Measurements from ENCODE around the gene ME2.
"Not testable (repeated sequence)": the region's sequence is repeated elsewhere in the genome, so short reads cannot be mapped to it uniquely, and the experiment has no call there.

Gene ME2

DNA sequence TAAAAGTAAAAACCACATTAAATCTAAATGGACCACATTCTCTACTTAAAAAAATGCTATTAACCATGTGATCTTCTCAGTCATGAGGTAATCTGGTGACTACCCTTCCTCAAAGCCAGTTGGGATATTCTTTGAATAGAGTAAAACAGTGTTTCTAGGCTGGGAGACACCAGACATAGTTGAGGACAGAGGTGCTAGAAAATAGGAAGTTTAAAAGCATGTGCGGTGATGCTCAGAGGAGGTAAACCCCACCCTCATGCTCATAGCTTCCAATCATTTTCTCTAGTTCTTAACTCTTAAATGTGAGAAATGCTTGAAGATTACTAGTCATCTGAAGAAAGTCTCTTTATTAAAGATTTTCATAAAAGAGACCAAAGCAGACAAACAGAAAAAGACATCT, 58.3 kb downstream of the ME2 start:
- no peak overlapping the region for H3K27ac ChIP-seq
- no peaks in the 10 kb centered on the region for H4K20me1 ChIP-seq
- no peaks in the 10 kb centered on the region for H3K27me3 ChIP-seq
- peaks cover 78% of the 10 kb centered on the region for H3K36me3 ChIP-seq
- H3K4me2 ChIP-seq: no peak overlapping the region
- H3K4me3 ChIP-seq: no peak overlapping the region
- no peaks in the 10 kb centered on the region for H3K9me3 ChIP-seq
- H3K4me1 ChIP-seq: no peaks in the 10 kb centered on the region
- no peak for TF ChIP-seq Cebpa-rat (IDR thresholded peaks at IDR 0.05)
- H3K9ac ChIP-seq: no peak overlapping the region

DNA sequence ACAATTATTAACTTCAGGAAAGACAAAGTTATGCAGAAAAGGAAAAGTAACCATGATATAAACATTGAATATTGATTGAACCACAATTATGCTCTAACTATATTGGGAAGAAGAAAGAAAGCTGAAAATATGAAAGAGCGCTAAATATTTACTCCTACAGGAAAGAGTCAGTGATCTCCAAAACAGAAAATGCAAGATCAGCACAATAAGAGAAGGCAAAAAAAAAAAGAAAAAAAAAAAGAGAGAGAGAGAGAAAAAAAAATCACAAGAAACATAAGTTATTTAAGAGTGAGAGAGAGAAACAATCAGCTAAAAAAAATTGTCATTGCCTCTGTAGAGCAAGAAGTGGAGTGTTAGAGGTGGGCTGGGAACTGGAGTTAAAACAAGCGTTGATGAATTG, 60.0 kb downstream of the ME2 start:
- no peak overlapping the region for H3K9ac ChIP-seq
- H3K27ac ChIP-seq: no peak overlapping the region
- H3K4me1 ChIP-seq: no peaks in the 10 kb centered on the region
- no peaks in the 10 kb centered on the region for H3K27me3 ChIP-seq
- TF ChIP-seq Cebpa-rat (IDR thresholded peaks at IDR 0.05): no peak
- no peaks in the 10 kb centered on the region for H4K20me1 ChIP-seq
- H3K9me3 ChIP-seq: no peaks in the 10 kb centered on the region
- peaks cover 74% of the 10 kb centered on the region for H3K36me3 ChIP-seq
- no peak overlapping the region for H3K4me2 ChIP-seq
- no peak overlapping the region for H3K4me3 ChIP-seq

DNA sequence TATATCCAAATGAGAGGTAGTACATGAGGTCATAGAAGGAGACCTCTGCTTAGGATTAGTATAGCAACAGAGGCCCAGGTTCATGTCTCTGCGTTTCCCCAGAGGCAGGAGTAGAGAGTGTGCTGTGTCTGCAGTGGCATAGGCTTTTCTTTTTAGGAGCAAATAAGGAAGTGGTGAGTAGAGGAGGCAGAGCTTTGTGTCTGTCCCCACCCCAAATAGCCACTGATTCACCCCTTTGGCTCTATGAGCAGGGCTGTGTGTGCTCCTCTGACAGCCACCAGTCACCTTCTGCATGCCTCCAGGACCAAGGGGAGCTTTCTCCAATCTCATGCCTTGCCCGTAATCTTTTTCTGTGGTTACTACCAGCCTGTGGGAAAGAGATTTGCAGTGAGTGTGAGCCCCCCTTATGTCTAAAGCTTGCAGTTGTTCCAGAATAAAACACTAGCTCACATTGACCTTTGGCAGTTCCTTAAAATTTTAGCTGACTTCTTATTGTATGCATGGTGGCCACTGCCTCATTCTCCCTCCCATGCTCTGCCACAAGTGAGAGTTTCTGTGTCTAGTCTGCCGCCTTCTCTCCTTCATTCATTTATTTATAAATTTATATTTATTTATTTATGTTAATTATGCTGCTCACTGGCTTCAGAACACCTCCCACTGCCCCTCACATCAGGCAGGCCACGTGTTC, 65.5 kb downstream of the ME2 start:
- no peak for TF ChIP-seq Cebpa-rat (IDR thresholded peaks at IDR 0.05)
- Histone ChIP-seq H3K4me2 (no peak overlapping the region), H3K9ac (no peak overlapping the region), H3K9me3 (no peaks in the 10 kb centered on the region), H3K4me3 (no peak overlapping the region), H3K27me3 (no peaks in the 10 kb centered on the region), H3K36me3 (peaks cover 80% of the 10 kb centered on the region), H3K4me1 (no peaks in the 10 kb centered on the region), H4K20me1 (no peaks in the 10 kb centered on the region), H3K27ac (no peak overlapping the region)

DNA sequence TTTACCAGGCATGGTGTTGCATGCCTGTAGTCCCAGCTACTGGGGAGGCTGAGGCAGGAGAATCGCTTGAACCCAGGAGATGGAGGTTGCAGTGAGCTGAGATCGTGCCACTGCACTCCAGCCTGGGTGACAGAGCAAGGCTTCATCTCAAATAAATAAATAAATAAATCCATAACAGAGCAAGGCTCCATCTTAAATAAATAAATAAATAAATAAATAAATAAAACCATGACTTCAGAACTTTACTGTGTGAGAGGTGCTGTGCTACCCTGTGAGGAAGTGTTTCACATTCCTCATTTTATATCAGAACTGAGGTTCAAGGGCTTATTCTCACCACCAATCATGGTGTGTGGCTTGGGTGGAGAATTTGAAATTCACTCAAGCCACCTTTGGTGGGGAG, 67.0 kb downstream of the ME2 start:
- H3K27me3 ChIP-seq, H3K4me3 ChIP-seq, H3K27ac ChIP-seq, H3K9me3 ChIP-seq, H3K4me1 ChIP-seq, H4K20me1 ChIP-seq, H3K9ac ChIP-seq, H3K4me2 ChIP-seq: not testable (repeated sequence)
- peaks cover 69% of the 10 kb centered on the region for H3K36me3 ChIP-seq

DNA sequence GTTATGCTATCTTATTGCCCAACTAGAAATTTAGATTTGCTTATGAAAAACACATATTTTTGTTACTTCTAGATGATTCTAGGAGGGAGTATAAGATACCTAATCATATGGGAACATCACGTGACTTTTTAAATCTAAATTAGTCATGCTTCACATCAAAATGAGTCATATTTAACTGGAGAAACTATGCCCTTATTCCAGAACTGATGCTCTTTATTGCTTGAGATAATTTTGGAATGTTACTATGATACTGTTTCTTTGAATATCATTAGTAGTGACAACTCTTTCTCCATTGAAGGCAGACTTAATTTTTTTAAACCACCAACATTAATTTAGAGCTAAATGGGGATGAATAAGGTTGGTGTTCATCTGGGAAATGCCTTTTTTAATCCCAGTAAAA, 69.0 kb downstream of the ME2 start:
- Histone ChIP-seq H3K36me3 (peaks cover 62% of the 10 kb centered on the region), H4K20me1 (no peaks in the 10 kb centered on the region), H3K4me3 (no peak overlapping the region), H3K9me3 (no peaks in the 10 kb centered on the region), H3K27me3 (no peaks in the 10 kb centered on the region), H3K4me2 (no peak overlapping the region), H3K9ac (no peak overlapping the region), H3K27ac (no peak overlapping the region), H3K4me1 (no peaks in the 10 kb centered on the region)
- no peak for TF ChIP-seq Cebpa-rat (IDR thresholded peaks at IDR 0.05)

DNA sequence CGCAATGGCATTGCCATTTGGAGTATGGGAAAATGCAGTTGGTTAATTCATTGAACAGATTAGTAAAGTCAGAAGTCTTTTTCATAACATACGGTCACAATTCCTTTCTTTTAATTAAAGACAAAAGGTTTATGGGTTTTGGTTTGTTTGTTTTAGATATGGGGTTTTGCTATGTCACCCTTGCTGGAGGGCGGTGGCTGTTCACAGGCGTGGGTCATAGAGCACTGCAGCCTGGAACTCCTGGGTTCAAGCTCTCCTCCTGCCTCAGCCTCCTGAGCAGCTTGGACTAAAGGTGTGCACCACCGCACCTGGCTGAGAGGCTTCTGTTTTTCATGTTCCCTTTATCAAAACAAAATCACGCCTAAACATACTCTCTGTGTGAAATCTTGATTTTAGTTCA, 70.3 kb downstream of the ME2 start:
- TF ChIP-seq Cebpa-rat (IDR thresholded peaks at IDR 0.05): no peak
- Histone ChIP-seq H3K9me3 (no peaks in the 10 kb centered on the region), H4K20me1 (no peaks in the 10 kb centered on the region), H3K9ac (no peak overlapping the region), H3K36me3 (peaks cover 49% of the 10 kb centered on the region), H3K27me3 (no peaks in the 10 kb centered on the region), H3K4me1 (no peaks in the 10 kb centered on the region), H3K4me2 (no peak overlapping the region), H3K4me3 (no peak overlapping the region), H3K27ac (no peak overlapping the region)

DNA sequence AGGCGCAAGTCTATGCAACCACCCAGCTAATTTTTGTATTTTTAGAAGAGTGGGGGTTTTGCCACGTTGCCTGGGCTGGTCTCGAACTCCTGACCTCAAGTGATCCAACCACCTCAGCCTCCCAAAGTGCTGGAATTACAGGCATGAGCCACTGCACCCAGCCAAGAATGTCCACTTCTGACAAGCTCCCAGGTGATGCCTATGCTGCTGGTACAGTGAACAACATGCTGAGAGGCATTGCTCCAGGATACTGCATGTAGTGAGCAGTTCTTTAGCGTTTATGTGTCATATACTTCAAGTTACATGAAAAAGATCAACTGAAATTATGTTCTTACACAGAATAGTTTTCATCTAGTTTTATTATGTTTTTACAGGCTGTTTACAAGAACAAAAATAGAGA, 71.7 kb downstream of the ME2 start:
- no peak overlapping the region for H3K4me2 ChIP-seq
- H3K9ac ChIP-seq: no peak overlapping the region
- TF ChIP-seq Cebpa-rat (IDR thresholded peaks at IDR 0.05): no peak
- no peak overlapping the region for H3K27ac ChIP-seq
- no peaks in the 10 kb centered on the region for H3K9me3 ChIP-seq
- H3K36me3 ChIP-seq: peaks cover 34% of the 10 kb centered on the region
- H4K20me1 ChIP-seq: no peaks in the 10 kb centered on the region
- no peak overlapping the region for H3K4me3 ChIP-seq
- H3K4me1 ChIP-seq: no peaks in the 10 kb centered on the region
- H3K27me3 ChIP-seq: no peaks in the 10 kb centered on the region

DNA sequence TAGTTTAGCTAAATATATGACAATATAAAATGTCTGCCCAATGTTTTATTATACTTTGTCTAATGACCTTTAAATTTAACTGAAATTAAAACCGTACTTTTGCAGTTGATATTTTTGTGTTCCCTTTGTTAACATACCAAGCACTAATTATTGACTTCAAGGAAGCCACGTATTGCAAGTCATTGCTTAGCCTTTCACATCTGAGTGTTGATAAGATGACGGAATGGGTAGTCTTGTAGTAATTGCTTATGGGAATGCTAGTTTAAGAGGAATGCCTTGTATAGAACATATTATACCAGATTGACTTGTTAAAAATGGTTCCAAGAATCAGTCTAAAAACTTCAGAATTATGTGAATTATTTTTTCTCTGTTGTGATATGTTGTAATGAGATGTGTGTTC, 74.9 kb downstream of the ME2 start:
- Histone ChIP-seq H3K4me2 (no peak overlapping the region), H3K27me3 (no peaks in the 10 kb centered on the region), H3K9ac (no peak overlapping the region), H4K20me1 (no peaks in the 10 kb centered on the region), H3K4me3 (no peak overlapping the region), H3K4me1 (no peaks in the 10 kb centered on the region), H3K27ac (no peak overlapping the region), H3K36me3 (peaks cover 8% of the 10 kb centered on the region), H3K9me3 (no peaks in the 10 kb centered on the region)
- TF ChIP-seq Cebpa-rat (IDR thresholded peaks at IDR 0.05): no peak

DNA sequence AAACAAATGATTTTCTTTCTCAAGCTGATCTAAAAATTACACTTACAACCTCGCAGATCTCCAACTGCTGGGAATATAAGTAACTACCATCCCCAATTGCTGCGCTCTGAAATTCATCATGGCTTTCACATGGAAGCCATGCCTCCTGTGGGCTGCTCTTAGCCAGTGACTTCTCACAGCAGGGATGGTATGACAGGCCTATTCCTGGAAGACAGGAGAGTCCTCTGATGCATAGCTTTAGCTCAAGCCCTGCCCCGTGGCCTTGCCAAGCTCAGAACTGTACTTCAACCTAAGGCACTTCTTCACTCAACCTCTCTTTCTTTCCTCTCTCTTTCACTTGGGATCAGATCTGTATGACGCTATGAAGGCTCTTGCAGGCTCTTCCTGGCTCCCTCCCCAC, 76.3 kb downstream of the ME2 start:
- Histone ChIP-seq H3K9me3 (peaks cover 4% of the 10 kb centered on the region), H4K20me1 (no peaks in the 10 kb centered on the region)
- TF ChIP-seq Cebpa-rat (IDR thresholded peaks at IDR 0.05): no peak

DNA sequence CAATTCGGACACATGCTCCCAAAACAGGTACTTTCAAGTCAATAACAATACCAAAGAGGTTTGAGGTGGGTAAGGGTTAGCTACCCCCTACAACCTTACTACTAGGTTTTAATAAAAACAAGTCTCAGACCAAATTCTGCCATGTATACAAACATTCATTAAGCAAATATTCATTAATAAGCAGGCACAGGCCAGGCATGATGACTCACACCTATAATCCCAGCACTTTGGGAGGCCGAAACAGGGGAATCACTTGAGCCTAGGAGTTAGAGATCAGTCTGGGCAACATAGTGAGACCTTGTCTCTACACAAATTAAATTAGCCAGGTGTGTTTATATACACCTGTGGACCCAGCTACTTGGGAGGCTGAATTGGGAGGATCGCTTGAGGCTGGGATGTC, 77.2 kb downstream of the ME2 start:
- TF ChIP-seq Cebpa-rat (IDR thresholded peaks at IDR 0.05): no peak
- Histone ChIP-seq H3K36me3 (no peaks in the 10 kb centered on the region), H3K9ac (no peak overlapping the region), H3K4me1 (no peaks in the 10 kb centered on the region), H4K20me1 (no peaks in the 10 kb centered on the region), H3K4me2 (no peak overlapping the region), H3K9me3 (peaks cover 13% of the 10 kb centered on the region), H3K27ac (no peak overlapping the region), H3K4me3 (no peak overlapping the region), H3K27me3 (no peaks in the 10 kb centered on the region)

More for the DNA sequence above, 76.3 kb downstream of the ME2 start:
- H3K27ac ChIP-seq: no peak overlapping the region
- H3K4me3 ChIP-seq: no peak overlapping the region
- H3K4me2 ChIP-seq: no peak overlapping the region
- H3K9ac ChIP-seq: no peak overlapping the region
- H3K36me3 ChIP-seq: 0 out of 2 replicates have a peak, but pooled peaks cover 3% of the 10 kb centered on the region
- no peaks in the 10 kb centered on the region for H3K27me3 ChIP-seq
- H3K4me1 ChIP-seq: no peaks in the 10 kb centered on the region

DNA sequence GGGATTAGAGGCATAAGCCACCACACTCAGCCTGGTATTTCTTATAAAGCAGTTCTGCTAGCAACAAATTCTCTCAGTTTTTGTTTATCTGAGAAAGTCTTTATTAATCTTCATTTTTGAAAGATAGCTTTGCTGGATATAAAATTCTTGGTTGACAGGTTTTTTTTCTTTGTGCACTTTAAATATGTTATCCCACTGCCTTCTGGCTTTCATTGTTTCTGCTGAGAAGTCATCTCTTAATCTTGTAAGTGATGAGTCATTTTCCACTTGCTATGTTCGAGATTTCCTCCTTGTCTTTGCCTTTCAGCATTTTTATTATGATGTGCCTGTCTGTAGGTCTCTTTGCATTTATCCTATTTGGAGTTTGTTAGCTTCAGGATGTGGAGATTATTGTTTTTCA, 83.1 kb downstream of the ME2 start:
- Histone ChIP-seq H4K20me1 (no peaks in the 10 kb centered on the region), H3K27ac (no peak overlapping the region)

More for the DNA sequence above, 83.1 kb downstream of the ME2 start:
- no peak overlapping the region for H3K4me3 ChIP-seq
- H3K9ac ChIP-seq: no peak overlapping the region
- H3K9me3 ChIP-seq: peaks cover 38% of the 10 kb centered on the region
- no peak for TF ChIP-seq Cebpa-rat (IDR thresholded peaks at IDR 0.05)
- H3K36me3 ChIP-seq: no peaks in the 10 kb centered on the region
- H3K27me3 ChIP-seq: no peaks in the 10 kb centered on the region
- H3K4me1 ChIP-seq: no peaks in the 10 kb centered on the region
- no peak overlapping the region for H3K4me2 ChIP-seq

All from BLaER1 (cell line).